ENCODE results near the gene FKBP1B.
A peak's percentile ranks its signal among the peaks of the same experiment; 100 is the strongest.
"Not testable (repeated sequence)": the region's sequence is repeated elsewhere in the genome, so short reads cannot be mapped to it uniquely, and the experiment has no call there.

Gene FKBP1B

GRCh38 chr2:24022324-24022974 is 27.1 kb upstream of the FKBP1B start:
- DNase-seq (ENCODE audit: low read depth in 2 of 2), result no peak

- DNase-seq (ENCODE audit: low read depth in 2 of 2), result no peak
Observed at GRCh38 chr2:24022975-24023575, 26.5 kb upstream of the FKBP1B start.

- DNase-seq (ENCODE audit: low read depth in 2 of 2), result no peak
Observed at GRCh38 chr2:24024018-24024417, 25.5 kb upstream of the FKBP1B start.

GRCh38 chr2:24024996-24025663 is 24.4 kb upstream of the FKBP1B start:
- DNase-seq (ENCODE audit: low read depth in 2 of 2), result no peak

GRCh38 chr2:24026233-24026632 is 23.3 kb upstream of the FKBP1B start:
- DNase-seq (ENCODE audit: low read depth in 2 of 2), result no peak

GRCh38 chr2:24038786-24039499 is 10.6 kb upstream of the FKBP1B start:
- no peak for DNase-seq (ENCODE audit: low read depth in 2 of 2)

- no peak for DNase-seq (ENCODE audit: low read depth in 2 of 2)
Observed at GRCh38 chr2:24040511-24040910, 9.0 kb upstream of the FKBP1B start.

- DNase-seq (ENCODE audit: low read depth in 2 of 2), result not testable (repeated sequence)
Observed at GRCh38 chr2:24043133-24043532, 6.4 kb upstream of the FKBP1B start.

GRCh38 chr2:24045511-24046508 is 3.7 kb upstream of the FKBP1B start:
- no peak for DNase-seq (ENCODE audit: low read depth in 2 of 2)

GRCh38 chr2:24046599-24046929 is 3.0 kb upstream of the FKBP1B start:
- no peak for DNase-seq (ENCODE audit: low read depth in 2 of 2)

GRCh38 chr2:24046930-24047702 is 2.4 kb upstream of the FKBP1B start, which contains the start of gene WDCP:
Gene WDCP (minus strand): TSS chr2:24047391. CDS start chr2:24039494, 7,897 bp downstream.
- peak; percentile 95 for DNase-seq (ENCODE audit: low read depth in 2 of 2)

- DNase-seq (ENCODE audit: low read depth in 2 of 2), result no peak
Observed at GRCh38 chr2:24047703-24048033, 1.9 kb upstream of the FKBP1B start.

- DNase-seq (ENCODE audit: low read depth in 2 of 2), result no peak
Observed at GRCh38 chr2:24048769-24049484, 614 bp upstream of the FKBP1B start.

GRCh38 chr2:24050041-24050979 is 769 bp downstream of the FKBP1B start:
- DNase-seq (ENCODE audit: low read depth in 2 of 2), result no peak

GRCh38 chr2:24051833-24052232 is 2.3 kb downstream of the FKBP1B start:
- no peak for DNase-seq (ENCODE audit: low read depth in 2 of 2)

- no peak for DNase-seq (ENCODE audit: low read depth in 2 of 2)
Observed at GRCh38 chr2:24052951-24053350, 3.4 kb downstream of the FKBP1B start.

- DNase-seq (ENCODE audit: low read depth in 2 of 2), result no peak
Observed at GRCh38 chr2:24054366-24055010, 4.9 kb downstream of the FKBP1B start.

- no peak for DNase-seq (ENCODE audit: low read depth in 2 of 2)
Observed at GRCh38 chr2:24055750-24056149, 6.2 kb downstream of the FKBP1B start.

Data from fibroblast of skin of left biceps (primary cell).